Stimulated activated CD8-positive, alpha-beta memory T cell treated with anti-CD3 and anti-CD28 coated beads, Interleukin-2, amount 100 ng/mL, for 48 hours (primary cell): ENCODE measurements around the gene USP6.
"Not testable (repeated sequence)": the region's sequence is repeated elsewhere in the genome, so short reads cannot be mapped to it uniquely, and the experiment has no call there.

Experiments used
- DNase-seq, 2 donors: peaks; one replicate each; pipeline ENCODE4 v3.0.0-alpha.2; 2020; ENCODE audit warnings: low read depth in 2 of 2

The USP6 gene

GRCh38 chr17:5191541-5192417, 75.9 kb downstream of the USP6 start, which contains the start of gene ZNF594:
Gene ZNF594 (minus strand): TSS chr17:5191868. CDS start chr17:5184256, 7,612 bp downstream.
- DNase-seq = peak; percentile 97 to 99

GRCh38 chr17:5194346-5194745, 78.5 kb downstream of the USP6 start:
- DNase-seq = no peak

- no peak for DNase-seq
These were observed 82.6 kb downstream of the USP6 start for GRCh38 chr17:5198472-5198871.

GRCh38 chr17:5200360-5200759, 84.5 kb downstream of the USP6 start:
- no peak for DNase-seq

GRCh38 chr17:5201011-5201410, 85.2 kb downstream of the USP6 start:
- no peak for DNase-seq

- no peak for DNase-seq
These were observed 87.5 kb downstream of the USP6 start for GRCh38 chr17:5203178-5203907.

GRCh38 chr17:5203908-5204294, 88.1 kb downstream of the USP6 start:
- DNase-seq = no peak

GRCh38 chr17:5209396-5209795, 93.6 kb downstream of the USP6 start:
- no peak for DNase-seq

GRCh38 chr17:5210091-5210490, 94.3 kb downstream of the USP6 start:
- no peak for DNase-seq

- no peak for DNase-seq
These were observed 94.9 kb downstream of the USP6 start for GRCh38 chr17:5210614-5211252.

GRCh38 chr17:5211458-5211857, 95.6 kb downstream of the USP6 start:
- DNase-seq = no peak

- DNase-seq = not testable (repeated sequence)
These were observed 101.7 kb downstream of the USP6 start for GRCh38 chr17:5217562-5217961.

- DNase-seq = no peak
These were observed 103.7 kb downstream of the USP6 start for GRCh38 chr17:5219536-5219935.

- no peak for DNase-seq
These were observed 104.2 kb downstream of the USP6 start for GRCh38 chr17:5220074-5220473.

GRCh38 chr17:5221912-5222311, 106.1 kb downstream of the USP6 start:
- DNase-seq = not testable (repeated sequence)
